MM.1S (cell line): ENCODE data around the gene AGK.
"Not testable (repeated sequence)": the region's sequence is repeated elsewhere in the genome, so short reads cannot be mapped to it uniquely, and the experiment has no call there.

Experiments
- CTCF ChIP-seq: fragments of 300-600 bp; sonication (generic); IDR thresholded peaks from 2 replicates; pipeline ENCODE4 v1.5.1; 2016; ENCODE audit warnings: antibody characterized with exemption, low read length, mixed read lengths
- EZH2 ChIP-seq: fragments of 300-600 bp; sonication (generic); optimal IDR thresholded peaks from 2 replicates; pipeline ENCODE3; 2017; ENCODE audit warnings: low read depth, mild to moderate bottlenecking, antibody characterized with exemption, low read length, mixed read lengths
- EZH2phosphoT487 ChIP-seq: fragments of 300-600 bp; sonication (generic); IDR thresholded peaks from 2 replicates; pipeline ENCODE4 v1.6.1; 2018; ENCODE audit warnings: antibody characterized with exemption, low read length

DNA sequence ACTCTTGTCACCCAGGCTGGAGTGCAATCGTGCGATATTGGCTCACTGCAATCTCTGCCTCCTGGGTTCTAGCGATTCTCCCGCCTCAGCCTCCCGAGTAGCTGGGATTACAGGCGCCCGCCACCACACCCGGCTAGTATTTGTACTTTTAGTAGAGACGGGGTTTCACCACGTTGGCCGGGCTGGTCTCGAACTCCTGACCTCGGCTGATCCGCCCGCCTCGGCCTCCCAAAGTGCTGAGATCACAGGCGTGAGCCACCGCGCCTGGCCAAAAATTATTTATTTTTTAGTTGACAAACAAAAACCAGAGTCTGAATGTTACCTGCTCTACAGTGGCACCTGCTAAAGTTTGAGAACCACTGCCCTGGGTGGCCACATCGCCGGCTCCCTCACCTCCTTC, 96.5 kb downstream of the AGK start:
- not testable (repeated sequence) for TF ChIP-seq CTCF, EZH2phosphoT487, EZH2
